ENCODE measurements around the gene SBNO1.
"Not testable (repeated sequence)": the region's sequence is repeated elsewhere in the genome, so short reads cannot be mapped to it uniquely, and the experiment has no call there.

The SBNO1 gene

GRCh38 chr12:123267991-123268843 is 96.4 kb downstream of the SBNO1 start:
- DNase-seq: peak; percentile 88

GRCh38 chr12:123267335-123267920 is 97.2 kb downstream of the SBNO1 start:
- DNase-seq: no peak

GRCh38 chr12:123266679-123267277 is 97.9 kb downstream of the SBNO1 start:
- DNase-seq: no peak

GRCh38 chr12:123265851-123266678 is 98.6 kb downstream of the SBNO1 start:
- no peak for DNase-seq

GRCh38 chr12:123264642-123265041 is 100.0 kb downstream of the SBNO1 start:
- DNase-seq: no peak

- DNase-seq: no peak
Observed at GRCh38 chr12:123263196-123263817, 101.3 kb downstream of the SBNO1 start.

- DNase-seq: no peak
Observed at GRCh38 chr12:123261196-123261595, 103.5 kb downstream of the SBNO1 start.

- DNase-seq: no peak
Observed at GRCh38 chr12:123260081-123260480, 104.6 kb downstream of the SBNO1 start.

- no peak for DNase-seq
Observed at GRCh38 chr12:123258593-123258992, 106.1 kb downstream of the SBNO1 start.

GRCh38 chr12:123254853-123255446 is 109.7 kb downstream of the SBNO1 start:
- no peak for DNase-seq

- no peak for DNase-seq
Observed at GRCh38 chr12:123253641-123254459, 110.8 kb downstream of the SBNO1 start.

GRCh38 chr12:123252365-123252764 is 112.3 kb downstream of the SBNO1 start:
- not testable (repeated sequence) for DNase-seq

- no peak for DNase-seq
Observed at GRCh38 chr12:123251403-123252076, 113.1 kb downstream of the SBNO1 start.

- no peak for DNase-seq
Observed at GRCh38 chr12:123250471-123251383, 113.9 kb downstream of the SBNO1 start.

- DNase-seq: not testable (repeated sequence)
Observed at GRCh38 chr12:123248996-123249741, 115.5 kb downstream of the SBNO1 start.

- not testable (repeated sequence) for DNase-seq
Observed at GRCh38 chr12:123248129-123248528, 116.5 kb downstream of the SBNO1 start.

- DNase-seq: no peak
Observed at GRCh38 chr12:123245678-123246077, 119.0 kb downstream of the SBNO1 start.

- no peak for DNase-seq
Observed at GRCh38 chr12:123243671-123244262, 120.9 kb downstream of the SBNO1 start.

Measured in femur (tissue), 1 donor.